Measurements from ENCODE around the gene RANGAP1. TPM values are rescaled to one million over a fixed set of nuclear protein-coding genes. Genes with fewer than 3 reads are reported as not detected.

RANGAP1 gene
- total and polyA plus RNA-seq, 2 of the 8 experiments (the other 6 are each of a cell fraction or from before 2014, with no cell fraction given): 121 to 171 TPM

GRCh38 chr22:41271787-41272186 lies 14.2 kb downstream of the RANGAP1 start (continued):
- TF ChIP-seq EP300 (IDR thresholded peaks at IDR 0.05; ENCODE audit: borderline replicate concordance in 1 of 2, low read depth in 2 of 2, low read length in 2 of 2) (no peak), CHD7 (IDR thresholded peaks at IDR 0.05; ENCODE audit: insufficient replicate concordance, low read length) (no peak), RBBP5 (IDR thresholded peaks at IDR 0.05; ENCODE audit: borderline replicate concordance, low read depth, low read length) (no peak), SRF (IDR thresholded peaks at IDR 0.05; ENCODE audit: low read depth, low read length) (no peak)
- TF ChIP-seq, protein P1, sequence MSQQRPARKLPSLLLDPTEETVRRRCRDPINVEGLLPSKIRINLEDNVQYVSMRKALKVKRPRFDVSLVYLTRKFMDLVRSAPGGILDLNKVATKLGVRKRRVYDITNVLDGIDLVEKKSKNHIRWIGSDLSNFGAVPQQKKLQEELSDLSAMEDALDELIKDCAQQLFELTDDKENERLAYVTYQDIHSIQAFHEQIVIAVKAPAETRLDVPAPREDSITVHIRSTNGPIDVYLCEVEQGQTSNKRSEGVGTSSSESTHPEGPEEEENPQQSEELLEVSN (IDR thresholded peaks at IDR 0.05): no peak
